ENCODE results near the gene PYGO2. TPM values are rescaled to one million over a fixed set of nuclear protein-coding genes. Genes with fewer than 3 reads are reported as not detected.
A peak's percentile ranks its signal among the peaks of the same experiment; 100 is the strongest.

The PYGO2 gene
- total RNA-seq, 1 experiment from 2014 or later = 37.4 TPM

GRCh38 chr1:154926201-154926600, 35.4 kb downstream of the PYGO2 start:
- Mint-ChIP-seq H3K36me3 (peaks cover 19% of the 10 kb centered on the region), H3K27me3 (ENCODE audit: low read depth) (no peaks in the 10 kb centered on the region), H3K4me3 (no peak overlapping the region), H3K4me1 (no peaks in the 10 kb centered on the region), H3K27ac (peak overlapping the region; percentile 50; the same call in 1 of the 2 replicates), H3K9me3 (no peaks in the 10 kb centered on the region)
- POLR2A ChIA-PET = interaction anchor here (1.1 kb wide), 1 partner anchor 10 kb away, joined by 3 read pairs; the partner anchor contains the start of gene PMVK
- 0 out of 2 replicates have a peak, but pooled peaks have one; percentile 15 for TF ChIP-seq ZNF317 (CRISPR knock-in tag; IDR thresholded peaks at IDR 0.05; ENCODE audit: borderline replicate concordance, low read depth)
- no peak for TF ChIP-seq AFF4 (CRISPR knock-in tag; IDR thresholded peaks at IDR 0.05; ENCODE audit: borderline replicate concordance)
- CTCF ChIA-PET = interaction anchor here (1.1 kb wide), 1 partner anchor 11 kb away, joined by 3 read pairs; the partner anchor contains the start of gene PMVK
- ATAC-seq = no peak
- no peak for DNase-seq (ENCODE audit: low spot score)

GRCh38 chr1:154925335-154926170, 36.0 kb downstream of the PYGO2 start:
- H3K9me3 Mint-ChIP-seq = no peaks in the 10 kb centered on the region
- ATAC-seq = no peak
- ChIA-PET CTCF (interaction anchor here (1.1 kb wide), 1 partner anchor 11 kb away, joined by 3 read pairs; the partner anchor contains the start of gene PMVK), POLR2A (interaction anchor here (1.1 kb wide), 1 partner anchor 11 kb away, joined by 3 read pairs; the partner anchor contains the start of gene PMVK)
- no peak overlapping the region for H3K4me3 Mint-ChIP-seq
- DNase-seq (ENCODE audit: low spot score) = no peak
- no peak overlapping the region for H3K27ac Mint-ChIP-seq
- H3K4me1 Mint-ChIP-seq = no peaks in the 10 kb centered on the region
- peaks cover 19% of the 10 kb centered on the region for H3K36me3 Mint-ChIP-seq
- no peaks in the 10 kb centered on the region for H3K27me3 Mint-ChIP-seq (ENCODE audit: low read depth)
- no peak for TF ChIP-seq NR2C2 (CRISPR knock-in tag; IDR thresholded peaks at IDR 0.05)
- TF ChIP-seq CBFB (CRISPR knock-in tag; IDR thresholded peaks at IDR 0.05; ENCODE audit: low read depth) = no peak
- TF ChIP-seq ZNF219 (CRISPR knock-in tag; IDR thresholded peaks at IDR 0.05; ENCODE audit: borderline replicate concordance) = no peak
- TF ChIP-seq NR3C1 (CRISPR knock-in tag; conservative IDR thresholded peaks at IDR 0.05; ENCODE audit: low read depth) = no peak
- TF ChIP-seq ZNF317 (CRISPR knock-in tag; IDR thresholded peaks at IDR 0.05; ENCODE audit: borderline replicate concordance, low read depth) = no peak
- TF ChIP-seq SMAD4 (CRISPR knock-in tag; IDR thresholded peaks at IDR 0.05) = no peak
- TF ChIP-seq MXD4 (CRISPR knock-in tag; IDR thresholded peaks at IDR 0.05; ENCODE audit: borderline replicate concordance) = no peak
- TF ChIP-seq TEAD1 (CRISPR knock-in tag; IDR thresholded peaks at IDR 0.05) = no peak
- TF ChIP-seq HMGXB4 (CRISPR knock-in tag; IDR thresholded peaks at IDR 0.05) = no peak
- TF ChIP-seq MLX (CRISPR knock-in tag; IDR thresholded peaks at IDR 0.05) = no peak
- no peak for TF ChIP-seq GRHL2 (CRISPR knock-in tag; IDR thresholded peaks at IDR 0.05; ENCODE audit: insufficient replicate concordance, severe bottlenecking)
- no peak for TF ChIP-seq USF1 (CRISPR knock-in tag; IDR thresholded peaks at IDR 0.05)
- TF ChIP-seq HMGA2 (CRISPR knock-in tag; IDR thresholded peaks at IDR 0.05) = no peak

Data from WTC11 (cell line).